Stomach (tissue), 4 donors: ENCODE data around the gene TTC17.

Experiments
- EP300 ChIP-seq: sonication (generic); formaldehyde crosslinking; IDR thresholded peaks from one replicate; pipeline ENCODE4 v1.6.1; 2017; ENCODE audit warnings: antibody characterized with exemption
- POLR2A ChIP-seq, 4 donors: fragments of 450-650 bp; IDR thresholded peaks; one replicate each; pipeline ENCODE4 v1.6.1; 2016; ENCODE audit warnings: antibody characterized with exemption in 4 of 4, control low read depth in 2 of 4, mild to moderate bottlenecking in 1 of 4, moderate library complexity in 1 of 4
- TF ChIP-seq, protein P1 (sequence below), 7 experiments: fragments of 450-650 bp in 4 of 7; fragments of 200-600 bp in 3 of 7; sonication (generic) in 3 of 7; IDR thresholded peaks; one replicate each; pipeline ENCODE4 v1.5.1; 2016 to 2019; ENCODE audit warnings: antibody characterized with exemption in 7 of 7, control low read depth in 2 of 7, mild to moderate bottlenecking in 1 of 7

DNA sequence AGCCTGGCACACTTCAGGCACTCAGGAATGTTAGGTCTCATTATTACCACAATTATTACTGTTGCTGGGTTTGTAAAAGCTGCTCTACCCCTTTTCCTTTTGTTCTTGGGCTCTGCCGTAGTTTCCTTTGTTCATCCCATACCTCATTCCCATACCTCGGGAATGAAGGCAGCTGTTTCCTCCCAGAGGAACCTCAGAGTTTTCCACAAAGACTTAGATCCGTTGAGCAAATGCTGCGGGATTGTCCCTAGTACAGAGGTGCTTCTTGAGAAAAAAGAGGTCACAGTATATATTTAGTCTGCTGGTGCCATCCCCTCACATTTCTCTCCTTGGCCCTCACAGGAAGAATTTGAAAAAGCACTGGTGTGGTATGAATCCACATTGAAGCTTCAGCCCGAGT is 134.7 kb downstream of the TTC17 start:
- TF ChIP-seq, protein P1, sequence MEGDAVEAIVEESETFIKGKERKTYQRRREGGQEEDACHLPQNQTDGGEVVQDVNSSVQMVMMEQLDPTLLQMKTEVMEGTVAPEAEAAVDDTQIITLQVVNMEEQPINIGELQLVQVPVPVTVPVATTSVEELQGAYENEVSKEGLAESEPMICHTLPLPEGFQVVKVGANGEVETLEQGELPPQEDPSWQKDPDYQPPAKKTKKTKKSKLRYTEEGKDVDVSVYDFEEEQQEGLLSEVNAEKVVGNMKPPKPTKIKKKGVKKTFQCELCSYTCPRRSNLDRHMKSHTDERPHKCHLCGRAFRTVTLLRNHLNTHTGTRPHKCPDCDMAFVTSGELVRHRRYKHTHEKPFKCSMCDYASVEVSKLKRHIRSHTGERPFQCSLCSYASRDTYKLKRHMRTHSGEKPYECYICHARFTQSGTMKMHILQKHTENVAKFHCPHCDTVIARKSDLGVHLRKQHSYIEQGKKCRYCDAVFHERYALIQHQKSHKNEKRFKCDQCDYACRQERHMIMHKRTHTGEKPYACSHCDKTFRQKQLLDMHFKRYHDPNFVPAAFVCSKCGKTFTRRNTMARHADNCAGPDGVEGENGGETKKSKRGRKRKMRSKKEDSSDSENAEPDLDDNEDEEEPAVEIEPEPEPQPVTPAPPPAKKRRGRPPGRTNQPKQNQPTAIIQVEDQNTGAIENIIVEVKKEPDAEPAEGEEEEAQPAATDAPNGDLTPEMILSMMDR (IDR thresholded peaks at IDR 0.05) = no peak
- TF ChIP-seq EP300 (no peak), POLR2A (IDR thresholded peaks at IDR 0.05) (no peak)
